ENCODE results near the gene LRRC49. TPM values are rescaled to one million over a fixed set of nuclear protein-coding genes. Genes with fewer than 3 reads are reported as not detected.
"Not testable (repeated sequence)": the region's sequence is repeated elsewhere in the genome, so short reads cannot be mapped to it uniquely, and the experiment has no call there.

The LRRC49 gene
- total and polyA plus RNA-seq, 2 donors: 3.2 to 5.7 TPM

DNA sequence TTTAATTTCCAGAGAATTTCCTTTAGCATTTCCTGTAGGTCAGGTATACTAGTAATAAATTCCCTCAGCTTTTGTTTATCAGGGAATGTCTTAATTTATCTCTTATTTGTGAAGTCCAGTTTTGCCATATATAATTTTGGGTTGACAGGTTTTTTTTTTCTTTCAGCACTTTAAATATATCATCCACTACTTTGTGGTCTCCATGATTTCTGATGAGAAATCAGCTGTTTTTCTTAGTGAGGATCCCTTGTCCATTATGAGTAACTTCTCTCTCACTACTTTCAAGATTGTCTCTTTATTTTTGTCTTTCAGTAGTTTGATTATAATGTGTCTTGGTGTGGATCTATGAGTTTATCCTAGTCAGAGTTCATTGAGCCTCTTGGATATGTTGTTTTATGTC, 105.7 kb downstream of the LRRC49 start:
- no peak for DNase-seq (ENCODE audit: low read depth in 6 of 9, low spot score in 9 of 9)
- Histone ChIP-seq H3K27me3 (ENCODE audit: control insufficient read depth in 2 of 2, insufficient read depth in 1 of 2, low read length in 1 of 2) (no peaks in the 10 kb centered on the region), H3K27ac (ENCODE audit: low read depth in 1 of 2, low read length in 1 of 2) (no peak overlapping the region), H3K4me3 (ENCODE audit: low read length in 2 of 2) (no peak overlapping the region), H3K4me1 (ENCODE audit: control insufficient read depth in 2 of 2, insufficient read depth in 2 of 2, low read length in 2 of 2) (no peaks in the 10 kb centered on the region), H3K36me3 (ENCODE audit: control insufficient read depth in 2 of 2, insufficient read depth in 2 of 2, low read length in 1 of 2) (no peaks in the 10 kb centered on the region), H3K9me3 (ENCODE audit: control insufficient read depth in 2 of 2, insufficient read depth in 1 of 2, low read length in 1 of 2) (no peaks in the 10 kb centered on the region)

DNA sequence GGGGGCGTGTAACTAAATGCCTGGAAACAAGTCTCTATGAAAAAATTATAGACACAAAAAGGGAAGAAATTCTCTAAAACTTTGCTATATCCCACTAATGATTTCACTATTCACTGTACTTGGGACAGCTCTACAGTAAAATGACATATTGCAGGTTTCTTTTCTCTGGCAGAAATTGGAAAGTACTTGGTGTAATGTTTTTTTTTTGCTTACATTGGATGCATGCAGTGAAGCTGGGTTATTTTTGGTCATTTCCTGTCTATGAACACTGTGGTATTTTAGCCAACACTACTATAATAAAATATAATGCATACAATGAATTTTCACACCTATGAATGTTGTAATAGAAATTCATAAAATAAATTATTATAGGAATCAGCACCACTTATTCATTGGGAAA, 109.7 kb downstream of the LRRC49 start:
- Histone ChIP-seq H3K9me3 (ENCODE audit: control insufficient read depth in 2 of 2, insufficient read depth in 1 of 2, low read length in 1 of 2) (no peaks in the 10 kb centered on the region), H3K27ac (ENCODE audit: low read depth in 1 of 2, low read length in 1 of 2) (no peak overlapping the region), H3K4me3 (ENCODE audit: low read length in 2 of 2) (no peak overlapping the region), H3K4me1 (ENCODE audit: control insufficient read depth in 2 of 2, insufficient read depth in 2 of 2, low read length in 2 of 2) (no peaks in the 10 kb centered on the region), H3K36me3 (ENCODE audit: control insufficient read depth in 2 of 2, insufficient read depth in 2 of 2, low read length in 1 of 2) (no peaks in the 10 kb centered on the region), H3K27me3 (ENCODE audit: control insufficient read depth in 2 of 2, insufficient read depth in 1 of 2, low read length in 1 of 2) (no peaks in the 10 kb centered on the region)
- WGBS: 92% methylated on average over 1 of the region's 1 CpG
- DNase-seq (ENCODE audit: low read depth in 6 of 9, low spot score in 9 of 9): no peak

GRCh38 chr15:71003319-71003718, 110.7 kb downstream of the LRRC49 start:
- no peaks in the 10 kb centered on the region for H3K9me3 ChIP-seq (ENCODE audit: control insufficient read depth in 2 of 2, insufficient read depth in 1 of 2, low read length in 1 of 2)
- no peak overlapping the region for H3K27ac ChIP-seq (ENCODE audit: low read depth in 1 of 2, low read length in 1 of 2)
- no peaks in the 10 kb centered on the region for H3K4me1 ChIP-seq (ENCODE audit: control insufficient read depth in 2 of 2, insufficient read depth in 2 of 2, low read length in 2 of 2)
- no peak overlapping the region for H3K4me3 ChIP-seq (ENCODE audit: low read length in 2 of 2)
- no peak for DNase-seq (ENCODE audit: low read depth in 6 of 9, low spot score in 9 of 9)
- no peaks in the 10 kb centered on the region for H3K36me3 ChIP-seq (ENCODE audit: control insufficient read depth in 2 of 2, insufficient read depth in 2 of 2, low read length in 1 of 2)
- no peaks in the 10 kb centered on the region for H3K27me3 ChIP-seq (ENCODE audit: control insufficient read depth in 2 of 2, insufficient read depth in 1 of 2, low read length in 1 of 2)

DNA sequence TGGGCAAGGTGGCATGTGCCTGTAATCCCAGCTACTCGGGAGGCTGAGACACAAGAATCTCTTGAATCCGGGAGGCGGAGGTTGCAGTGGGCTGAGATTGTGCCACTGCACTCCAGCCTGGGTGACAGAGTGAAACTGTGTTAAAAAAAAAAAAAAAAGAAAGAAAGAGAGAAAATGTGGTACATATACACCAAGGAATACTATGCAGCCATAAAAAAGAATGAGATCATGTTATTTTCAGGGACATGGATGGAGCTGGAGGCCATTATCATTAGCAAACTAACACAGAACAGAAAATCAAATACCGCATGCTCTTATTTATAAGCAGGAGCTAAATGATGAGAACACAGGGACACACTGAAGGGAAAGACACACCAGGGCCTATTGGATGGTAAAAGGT, 111.9 kb downstream of the LRRC49 start:
- H3K9me3 ChIP-seq (ENCODE audit: control insufficient read depth in 2 of 2, insufficient read depth in 1 of 2, low read length in 1 of 2); H3K27me3 ChIP-seq (ENCODE audit: control insufficient read depth in 2 of 2, insufficient read depth in 1 of 2, low read length in 1 of 2); DNase-seq (ENCODE audit: low read depth in 6 of 9, low spot score in 9 of 9); H3K4me3 ChIP-seq (ENCODE audit: low read length in 2 of 2); H3K27ac ChIP-seq (ENCODE audit: low read depth in 1 of 2, low read length in 1 of 2); H3K36me3 ChIP-seq (ENCODE audit: control insufficient read depth in 2 of 2, insufficient read depth in 2 of 2, low read length in 1 of 2); H3K4me1 ChIP-seq (ENCODE audit: control insufficient read depth in 2 of 2, insufficient read depth in 2 of 2, low read length in 2 of 2): not testable (repeated sequence)
- WGBS: 99% methylated on average over 4 of the region's 4 CpGs

DNA sequence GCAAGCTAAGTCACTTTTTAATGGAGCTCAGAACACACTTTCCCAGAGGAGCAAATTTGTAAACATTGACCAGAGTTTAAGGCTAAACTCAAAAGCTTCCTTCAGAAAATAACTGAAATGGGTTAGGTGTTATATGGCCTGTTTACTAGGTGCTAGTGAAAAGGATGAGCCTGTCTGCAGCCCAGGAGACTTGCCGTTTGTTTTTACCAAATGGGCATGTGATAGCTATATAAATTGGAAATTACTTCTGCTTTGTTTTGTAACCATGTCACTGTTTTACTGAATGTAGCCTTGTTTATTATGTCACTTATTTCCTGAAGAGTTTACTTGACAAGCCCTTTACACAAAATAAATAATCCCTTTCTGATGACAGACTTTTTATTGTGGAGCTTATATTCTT, 113.3 kb downstream of the LRRC49 start:
- no peaks in the 10 kb centered on the region for H3K36me3 ChIP-seq (ENCODE audit: control insufficient read depth in 2 of 2, insufficient read depth in 2 of 2, low read length in 1 of 2)
- no peaks in the 10 kb centered on the region for H3K27me3 ChIP-seq (ENCODE audit: control insufficient read depth in 2 of 2, insufficient read depth in 1 of 2, low read length in 1 of 2)
- H3K27ac ChIP-seq (ENCODE audit: low read depth in 1 of 2, low read length in 1 of 2): no peak overlapping the region
- DNase-seq (ENCODE audit: low read depth in 6 of 9, low spot score in 9 of 9): no peak
- H3K4me3 ChIP-seq (ENCODE audit: low read length in 2 of 2): no peak overlapping the region
- no peaks in the 10 kb centered on the region for H3K9me3 ChIP-seq (ENCODE audit: control insufficient read depth in 2 of 2, insufficient read depth in 1 of 2, low read length in 1 of 2)
- no peaks in the 10 kb centered on the region for H3K4me1 ChIP-seq (ENCODE audit: control insufficient read depth in 2 of 2, insufficient read depth in 2 of 2, low read length in 2 of 2)
- 97% methylated on average over 1 of the region's 1 CpG for WGBS

- Histone ChIP-seq H3K27ac (ENCODE audit: low read depth in 1 of 2, low read length in 1 of 2) (no peak overlapping the region), H3K4me3 (ENCODE audit: low read length in 2 of 2) (no peak overlapping the region), H3K36me3 (ENCODE audit: control insufficient read depth in 2 of 2, insufficient read depth in 2 of 2, low read length in 1 of 2) (no peaks in the 10 kb centered on the region), H3K9me3 (ENCODE audit: control insufficient read depth in 2 of 2, insufficient read depth in 1 of 2, low read length in 1 of 2) (no peaks in the 10 kb centered on the region), H3K4me1 (ENCODE audit: control insufficient read depth in 2 of 2, insufficient read depth in 2 of 2, low read length in 2 of 2) (no peaks in the 10 kb centered on the region), H3K27me3 (ENCODE audit: control insufficient read depth in 2 of 2, insufficient read depth in 1 of 2, low read length in 1 of 2) (no peaks in the 10 kb centered on the region)
- 87% methylated on average over 2 of the region's 2 CpGs for whole genome bisulfite sequencing
- no peak for DNase-seq (ENCODE audit: low read depth in 6 of 9, low spot score in 9 of 9)
Observed at GRCh38 chr15:71008250-71008870, 115.7 kb downstream of the LRRC49 start.

DNA sequence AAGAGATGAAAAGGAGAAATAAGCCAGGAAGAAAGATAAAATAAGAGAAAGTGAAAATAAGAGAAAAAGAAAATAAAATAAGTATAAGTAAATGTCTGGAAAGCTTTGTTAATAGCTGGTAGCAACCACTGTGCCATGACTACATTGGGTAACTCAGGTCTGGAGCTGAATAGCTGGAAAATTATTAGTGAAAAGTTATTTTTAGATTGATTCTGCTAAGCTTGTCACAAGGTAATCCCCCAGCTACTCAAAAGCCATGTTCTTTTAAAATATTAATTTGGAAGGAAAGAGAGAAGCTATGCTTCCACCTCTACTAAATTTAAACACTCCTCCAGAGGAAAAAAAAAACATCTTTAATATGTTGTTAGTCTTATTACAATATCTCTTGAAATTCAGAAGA, 117.8 kb downstream of the LRRC49 start:
- Histone ChIP-seq H3K27me3 (ENCODE audit: control insufficient read depth in 2 of 2, insufficient read depth in 1 of 2, low read length in 1 of 2) (no peaks in the 10 kb centered on the region), H3K36me3 (ENCODE audit: control insufficient read depth in 2 of 2, insufficient read depth in 2 of 2, low read length in 1 of 2) (no peaks in the 10 kb centered on the region), H3K4me1 (ENCODE audit: control insufficient read depth in 2 of 2, insufficient read depth in 2 of 2, low read length in 2 of 2) (no peaks in the 10 kb centered on the region), H3K9me3 (ENCODE audit: control insufficient read depth in 2 of 2, insufficient read depth in 1 of 2, low read length in 1 of 2) (no peaks in the 10 kb centered on the region), H3K4me3 (ENCODE audit: low read length in 2 of 2) (no peak overlapping the region), H3K27ac (ENCODE audit: low read depth in 1 of 2, low read length in 1 of 2) (no peak overlapping the region)
- DNase-seq (ENCODE audit: low read depth in 6 of 9, low spot score in 9 of 9): no peak

- Histone ChIP-seq H3K36me3 (ENCODE audit: control insufficient read depth in 2 of 2, insufficient read depth in 2 of 2, low read length in 1 of 2) (no peaks in the 10 kb centered on the region), H3K27ac (ENCODE audit: low read depth in 1 of 2, low read length in 1 of 2) (no peak overlapping the region), H3K27me3 (ENCODE audit: control insufficient read depth in 2 of 2, insufficient read depth in 1 of 2, low read length in 1 of 2) (no peaks in the 10 kb centered on the region), H3K4me1 (ENCODE audit: control insufficient read depth in 2 of 2, insufficient read depth in 2 of 2, low read length in 2 of 2) (no peaks in the 10 kb centered on the region), H3K4me3 (ENCODE audit: low read length in 2 of 2) (no peak overlapping the region), H3K9me3 (ENCODE audit: control insufficient read depth in 2 of 2, insufficient read depth in 1 of 2, low read length in 1 of 2) (no peaks in the 10 kb centered on the region)
- WGBS: 87% methylated on average over 2 of the region's 2 CpGs
- no peak for DNase-seq (ENCODE audit: low read depth in 6 of 9, low spot score in 9 of 9)
Observed at GRCh38 chr15:71010997-71011396, 118.4 kb downstream of the LRRC49 start.

DNA sequence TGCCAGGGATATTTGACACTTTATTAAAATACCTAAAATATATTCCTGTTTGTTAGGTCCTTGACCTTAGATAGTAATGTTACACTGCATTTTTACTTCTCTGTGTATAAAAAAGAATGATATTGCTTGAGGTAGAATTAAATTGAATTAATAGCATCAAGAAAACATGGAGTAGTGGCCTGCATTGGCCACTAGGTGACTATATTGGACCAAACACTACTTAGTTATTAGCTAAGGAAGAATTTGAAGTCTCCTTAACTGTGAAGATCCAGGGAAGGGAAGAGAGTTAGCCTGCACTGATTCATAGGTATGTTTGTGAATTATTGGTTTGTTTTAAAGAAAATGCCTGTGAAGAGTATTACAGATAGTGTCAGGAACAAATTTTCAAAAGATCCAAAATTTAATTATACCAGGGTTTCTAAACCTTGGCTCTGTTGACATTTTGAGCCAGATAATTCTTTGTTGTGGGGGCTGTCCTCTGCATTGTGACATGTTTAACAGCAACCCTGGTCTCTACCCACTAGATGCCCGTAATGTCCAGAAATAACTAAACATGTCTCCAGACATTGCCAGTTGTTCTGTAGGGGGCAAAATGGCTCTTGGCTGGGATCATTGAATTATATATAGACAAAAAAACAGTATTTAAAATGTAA, 119.0 kb downstream of the LRRC49 start:
- WGBS: 98% methylated on average over 1 of the region's 1 CpG
- Histone ChIP-seq H3K9me3 (ENCODE audit: control insufficient read depth in 2 of 2, insufficient read depth in 1 of 2, low read length in 1 of 2) (no peaks in the 10 kb centered on the region), H3K4me1 (ENCODE audit: control insufficient read depth in 2 of 2, insufficient read depth in 2 of 2, low read length in 2 of 2) (no peaks in the 10 kb centered on the region), H3K36me3 (ENCODE audit: control insufficient read depth in 2 of 2, insufficient read depth in 2 of 2, low read length in 1 of 2) (no peaks in the 10 kb centered on the region), H3K27me3 (ENCODE audit: control insufficient read depth in 2 of 2, insufficient read depth in 1 of 2, low read length in 1 of 2) (no peaks in the 10 kb centered on the region), H3K27ac (ENCODE audit: low read depth in 1 of 2, low read length in 1 of 2) (no peak overlapping the region), H3K4me3 (ENCODE audit: low read length in 2 of 2) (no peak overlapping the region)
- no peak for DNase-seq (ENCODE audit: low read depth in 6 of 9, low spot score in 9 of 9)
